ENCODE data around the gene EOLA1. TPM values are rescaled to one million over a fixed set of nuclear protein-coding genes. Genes with fewer than 3 reads are reported as not detected.

EOLA1 gene
- total and polyA plus RNA-seq, 8 donors = 16.0 to 25.0 (median 18.7) TPM

DNA sequence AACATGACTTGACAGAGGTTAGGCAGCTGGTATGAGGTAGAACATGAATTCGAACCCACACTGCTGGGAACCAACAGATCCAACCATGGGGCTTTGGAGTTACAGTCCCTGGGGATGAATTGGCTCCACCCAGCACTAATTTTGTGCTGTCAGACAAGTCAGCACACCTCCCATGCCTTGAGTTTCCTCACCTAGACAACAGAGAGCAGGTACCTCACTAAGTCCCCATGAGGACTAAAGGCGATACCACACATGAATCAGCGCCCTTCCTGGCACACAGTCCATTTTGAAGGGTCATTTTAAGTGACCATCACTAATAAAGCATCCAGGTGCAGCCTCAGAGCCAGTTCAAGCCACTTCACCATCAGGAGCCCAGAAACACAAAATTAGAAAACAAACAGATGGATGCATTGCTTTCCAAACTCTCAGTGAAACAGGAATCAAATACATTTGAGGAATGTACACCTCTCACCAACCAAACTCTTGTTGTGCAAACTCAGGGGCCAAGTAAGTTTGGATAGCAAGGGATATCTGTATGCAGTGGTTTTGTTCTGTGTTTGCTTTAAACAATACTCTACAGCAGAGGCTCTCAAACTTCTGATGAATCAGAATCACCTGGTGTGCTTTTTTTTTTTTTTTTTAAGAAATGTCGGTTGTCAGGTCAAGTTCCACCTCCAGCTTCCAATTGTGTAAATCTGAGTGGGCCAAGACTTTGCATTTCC lies 45.8 kb upstream of the EOLA1 start:
- ATAC-seq = peak; percentile 74

DNA sequence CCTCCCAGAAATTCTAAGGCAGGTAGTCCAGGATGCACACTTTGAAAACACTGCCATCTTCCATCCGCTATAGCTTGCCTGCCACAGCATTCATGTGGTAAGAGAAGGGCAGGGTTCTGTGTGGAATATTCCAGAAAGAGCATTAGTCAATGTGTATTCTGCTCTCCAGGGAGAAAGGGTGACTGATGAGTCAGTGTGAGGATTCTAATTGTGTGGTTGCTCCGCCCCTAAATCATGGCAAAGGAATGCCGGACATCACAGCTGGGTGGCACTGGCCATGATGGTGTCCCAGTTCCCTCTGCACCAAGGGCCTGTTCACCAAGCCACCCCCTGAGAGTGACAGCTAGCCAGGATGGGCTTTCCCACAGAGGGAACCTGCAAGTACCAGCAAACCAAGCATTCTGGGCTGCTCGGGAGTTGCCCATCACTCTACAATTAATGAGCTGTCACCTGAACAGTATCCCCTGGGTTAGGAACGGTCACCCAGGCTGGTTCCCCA lies 45.2 kb upstream of the EOLA1 start:
- Histone ChIP-seq H3K4me3 (no peak overlapping the region), H3K4me1 (no peaks in the 10 kb centered on the region), H3K9me3 (no peaks in the 10 kb centered on the region), H3K27me3 (no peaks in the 10 kb centered on the region), H3K36me3 (peaks cover 0 to 98% of the 10 kb centered on the region in 2 donors), H3K27ac (peak overlapping the region; percentile 5 to 8)
- DNase-seq (peak in 1 of 4 donors; percentile 43), ATAC-seq (peak; percentile 73)
- intact Hi-C loops (cut with DNase I) = no loop called here
- TF ChIP-seq, protein P1, sequence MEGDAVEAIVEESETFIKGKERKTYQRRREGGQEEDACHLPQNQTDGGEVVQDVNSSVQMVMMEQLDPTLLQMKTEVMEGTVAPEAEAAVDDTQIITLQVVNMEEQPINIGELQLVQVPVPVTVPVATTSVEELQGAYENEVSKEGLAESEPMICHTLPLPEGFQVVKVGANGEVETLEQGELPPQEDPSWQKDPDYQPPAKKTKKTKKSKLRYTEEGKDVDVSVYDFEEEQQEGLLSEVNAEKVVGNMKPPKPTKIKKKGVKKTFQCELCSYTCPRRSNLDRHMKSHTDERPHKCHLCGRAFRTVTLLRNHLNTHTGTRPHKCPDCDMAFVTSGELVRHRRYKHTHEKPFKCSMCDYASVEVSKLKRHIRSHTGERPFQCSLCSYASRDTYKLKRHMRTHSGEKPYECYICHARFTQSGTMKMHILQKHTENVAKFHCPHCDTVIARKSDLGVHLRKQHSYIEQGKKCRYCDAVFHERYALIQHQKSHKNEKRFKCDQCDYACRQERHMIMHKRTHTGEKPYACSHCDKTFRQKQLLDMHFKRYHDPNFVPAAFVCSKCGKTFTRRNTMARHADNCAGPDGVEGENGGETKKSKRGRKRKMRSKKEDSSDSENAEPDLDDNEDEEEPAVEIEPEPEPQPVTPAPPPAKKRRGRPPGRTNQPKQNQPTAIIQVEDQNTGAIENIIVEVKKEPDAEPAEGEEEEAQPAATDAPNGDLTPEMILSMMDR (IDR thresholded peaks at IDR 0.05) = no peak

More for the DNA sequence above, 45.8 kb upstream of the EOLA1 start:
- Histone ChIP-seq H3K36me3 (peaks cover 0 to 98% of the 10 kb centered on the region in 2 donors), H3K27me3 (no peaks in the 10 kb centered on the region), H3K4me1 (no peaks in the 10 kb centered on the region), H3K27ac (peak overlapping the region; percentile 5 to 17), H3K9me3 (no peaks in the 10 kb centered on the region), H3K4me3 (no peak overlapping the region)
- TF ChIP-seq, protein P1 (IDR thresholded peaks at IDR 0.05) = no peak
- no peak for DNase-seq
- intact Hi-C loops (cut with DNase I) = no loop called here

DNA sequence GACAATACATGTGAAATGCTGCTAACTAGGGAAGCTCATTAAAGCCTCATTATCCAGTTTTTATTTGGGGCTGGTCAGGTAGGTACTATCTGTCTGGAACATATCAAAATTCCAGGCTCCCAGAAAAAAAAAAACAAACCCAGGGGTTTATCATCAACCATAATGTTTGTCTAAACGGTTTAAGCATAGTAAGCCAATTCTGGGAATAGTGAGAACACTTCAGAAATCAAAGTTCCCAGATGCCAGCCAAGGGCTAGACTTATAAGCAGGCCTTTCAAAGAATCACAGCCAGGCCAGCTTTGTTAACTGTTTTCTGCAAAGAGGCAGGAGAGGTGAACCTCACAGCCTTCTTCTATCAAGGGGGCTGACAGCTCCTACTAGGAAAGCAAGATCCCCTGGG lies 43.8 kb upstream of the EOLA1 start:
- H3K4me1 ChIP-seq = no peaks in the 10 kb centered on the region
- TF ChIP-seq, protein P1 (IDR thresholded peaks at IDR 0.05) = no peak
- ATAC-seq = no peak
- DNase-seq = no peak
- no peaks in the 10 kb centered on the region for H3K9me3 ChIP-seq
- H3K27ac ChIP-seq = no peak overlapping the region
- H3K4me3 ChIP-seq = no peak overlapping the region
- intact Hi-C loops (cut with DNase I) = no loop called here
- peaks cover 0 to 97% of the 10 kb centered on the region in 2 donors for H3K36me3 ChIP-seq
- H3K27me3 ChIP-seq = no peaks in the 10 kb centered on the region

DNA sequence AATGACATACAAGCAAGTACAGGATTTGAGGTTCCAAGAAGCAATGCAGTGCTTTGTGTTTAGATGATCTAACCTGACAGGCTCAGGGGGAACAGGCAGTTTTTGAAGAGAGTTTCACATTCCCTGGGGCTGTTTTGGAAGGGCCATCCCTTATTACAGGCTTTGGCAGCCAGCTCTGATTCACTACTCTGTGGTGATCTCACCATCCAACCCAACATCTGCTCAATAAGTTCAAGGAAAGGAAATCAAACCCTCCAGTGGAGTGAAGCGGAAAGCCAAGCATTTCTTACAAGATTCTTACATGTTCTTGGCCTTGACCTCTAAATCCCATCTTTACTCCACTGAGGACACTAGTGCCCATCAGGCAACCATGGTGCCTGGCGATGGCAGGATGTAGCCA lies 43.2 kb upstream of the EOLA1 start:
- Histone ChIP-seq H3K4me3 (no peak overlapping the region), H3K9me3 (no peaks in the 10 kb centered on the region), H3K36me3 (peaks cover 0 to 96% of the 10 kb centered on the region in 2 donors), H3K27ac (no peak overlapping the region), H3K27me3 (no peaks in the 10 kb centered on the region), H3K4me1 (no peaks in the 10 kb centered on the region)
- TF ChIP-seq, protein P1 (IDR thresholded peaks at IDR 0.05) = no peak
- intact Hi-C loops (cut with DNase I) = no loop called here
- no peak for ATAC-seq
- no peak for DNase-seq

DNA sequence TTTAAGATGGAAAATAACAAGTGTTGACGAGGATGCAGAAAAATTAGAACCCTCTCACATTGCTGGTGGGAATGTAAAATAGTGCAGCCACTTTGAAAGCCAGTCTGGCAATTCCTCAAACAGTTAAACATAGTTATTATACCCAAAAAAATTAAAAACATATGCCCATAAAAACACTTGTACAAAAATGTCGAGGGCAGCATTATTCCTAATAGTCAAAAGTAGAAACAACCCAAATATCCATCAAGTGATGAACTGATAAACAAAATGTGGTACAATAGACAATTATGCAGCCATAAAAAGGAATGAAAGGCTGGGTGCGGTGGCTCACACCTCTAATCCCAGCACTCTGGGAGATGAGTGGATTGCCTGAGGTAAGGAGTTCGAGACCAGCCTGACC lies 42.0 kb upstream of the EOLA1 start:
- H3K36me3 ChIP-seq = peaks cover 0 to 84% of the 10 kb centered on the region in 2 donors
- TF ChIP-seq, protein P1 (IDR thresholded peaks at IDR 0.05) = no peak
- no peaks in the 10 kb centered on the region for H3K27me3 ChIP-seq
- no peak overlapping the region for H3K27ac ChIP-seq
- no peak for ATAC-seq
- H3K4me3 ChIP-seq = no peak overlapping the region
- H3K9me3 ChIP-seq = no peaks in the 10 kb centered on the region
- no peaks in the 10 kb centered on the region for H3K4me1 ChIP-seq
- intact Hi-C loops (cut with DNase I) = no loop called here
- no peak for DNase-seq
